H1 (cell line): ENCODE data around the gene PPP2R2B. TPM values are rescaled to one million over a fixed set of nuclear protein-coding genes. Genes with fewer than 3 reads are reported as not detected.

ENCODE experiments used
- ATF2 ChIP-seq: IDR thresholded peaks from 2 replicates; pipeline ENCODE4 v1.6.1; 2012; ENCODE audit warnings: low read length, inconsistent platforms
- E2F6 ChIP-seq: IDR thresholded peaks from 2 replicates; pipeline ENCODE4 v1.6.1; 2012; ENCODE audit warnings: inconsistent platforms
- polyA plus RNA-seq, 7 experiments: library from polyadenylated mRNA; depleted of rRNA in 3 of 7; stranded (reverse) in 5 of 7; unstranded in 2 of 7; fragments of >200 nt in 5 of 7; fragments of 200-250 nt in 2 of 7; gene quantifications; 1 replicate in 5 of 7; 2 replicates in 1 of 7; 4 replicates in 1 of 7; pipeline versions ENCODE4 v1.2.1 to v1.2.3, GENCODE V29; 2011 to 2013; ENCODE audit warnings: missing spikeins in 2 of 7, mixed read lengths in 2 of 7
- total RNA-seq: library from RNA; stranded (reverse); fragmentation: NEBNext Ultra II Directional; extraction: Animal tissue kit (Norgen Biotek cat#: 25700); gene quantifications from 2 replicates; pipeline ENCODE4 v1.2.1, GENCODE V29; 2021

Gene PPP2R2B
- total and polyA plus RNA-seq, 2 of the 8 experiments (the other 6 are each of a cell fraction or from before 2014, with no cell fraction given): 21.1 to 37.1 TPM

GRCh38 chr5:146832985-146833732 lies 45.4 kb downstream of the PPP2R2B start (continued):
- no peak for TF ChIP-seq ATF2
- TF ChIP-seq E2F6: no peak
